Neural cell (in vitro differentiated cells): ENCODE measurements around the gene DDX25. TPM values are rescaled to one million over a fixed set of nuclear protein-coding genes. Genes with fewer than 3 reads are reported as not detected.

Experiments used
- H2AFZ ChIP-seq: fragments of 200-600, 300-800 bp; sonication (generic), shearing (Covaris generic); 2 replicates; pipeline ENCODE4 v1.6.0; 2014; ENCODE audit warnings: low read depth, mild to moderate bottlenecking, antibody characterized with exemption, low read length, moderate library complexity
- H3F3A ChIP-seq: fragments of 200-600 bp; shearing (Covaris generic); 2 replicates; pipeline ENCODE4 v1.6.1; 2016; ENCODE audit warnings: mild to moderate bottlenecking, moderate library complexity, mixed read lengths, antibody characterized with exemption, low read length; ENCODE audit not compliant: insufficient read depth, poor library complexity, severe bottlenecking
- H3K27ac ChIP-seq: fragments of 200-600, 300-800 bp; sonication (generic), shearing (Covaris generic); 2 replicates; pipeline ENCODE4 v1.5.1; 2014; ENCODE audit warnings: mild to moderate bottlenecking, low read length, moderate library complexity
- H3K27me3 ChIP-seq: fragments of 300-800, 200-600 bp; sonication (generic), shearing (Covaris generic); 2 replicates; pipeline ENCODE4 v1.6.0; 2014; ENCODE audit warnings: mild to moderate bottlenecking, low read depth, low read length, moderate library complexity; ENCODE audit not compliant: insufficient read depth
- H3K36me3 ChIP-seq: fragments of 300-800, 200-600 bp; sonication (generic), shearing (Covaris generic); 2 replicates; pipeline ENCODE4 v1.5.1; 2014; ENCODE audit warnings: mild to moderate bottlenecking, antibody characterized with exemption, low read length, moderate library complexity; ENCODE audit not compliant: insufficient read depth
- H3K4me2 ChIP-seq: fragments of 300-800, 200-600 bp; sonication (generic), shearing (Covaris generic); 2 replicates; pipeline ENCODE4 v1.6.0; 2014; ENCODE audit warnings: mild to moderate bottlenecking, low read length
- H3K4me3 ChIP-seq: fragments of 300-800, 200-600 bp; sonication (generic), shearing (Covaris generic); 2 replicates; pipeline ENCODE4 v1.5.1; 2014; ENCODE audit warnings: mild to moderate bottlenecking, low read length, moderate library complexity
- H3K79me2 ChIP-seq: fragments of 200-600 bp; shearing (Covaris generic); replicated peaks from 2 replicates; pipeline ENCODE4 v1.6.0; 2014; ENCODE audit warnings: mild to moderate bottlenecking, low read length, moderate library complexity; ENCODE audit not compliant: insufficient read depth
- H3K9ac ChIP-seq: fragments of 300-800, 200-600 bp; sonication (generic), shearing (Covaris generic); 2 replicates; pipeline ENCODE4 v1.6.1; 2016; ENCODE audit warnings: mild to moderate bottlenecking, low read length, mixed read lengths
- H3K9me2 ChIP-seq: fragments of 200-600 bp; shearing (Covaris generic); 2 replicates; pipeline ENCODE4 v1.6.1; 2016; ENCODE audit warnings: mild to moderate bottlenecking, low read length, mixed read lengths; ENCODE audit not compliant: insufficient read depth
- H3K9me3 ChIP-seq: fragments of 200-600, 300-800 bp; sonication (generic), shearing (Covaris generic); 2 replicates; pipeline ENCODE4 v1.6.1; 2016; ENCODE audit warnings: mild to moderate bottlenecking, mixed run types, low read length, moderate library complexity, mixed read lengths
- H4K20me1 ChIP-seq: fragments of 200-600 bp; shearing (Covaris generic); 2 replicates; pipeline ENCODE4 v1.6.1; 2016; ENCODE audit warnings: mild to moderate bottlenecking, mixed run types; ENCODE audit not compliant: insufficient read depth
- CTCF ChIP-seq: fragments of 450-650 bp; IDR thresholded peaks from 2 replicates; pipeline ENCODE4 v1.5.1; 2014; ENCODE audit warnings: antibody characterized with exemption, mild to moderate bottlenecking, moderate library complexity; ENCODE audit not compliant: poor library complexity, severe bottlenecking
- EP300 ChIP-seq: fragments of 450-650 bp; conservative IDR thresholded peaks from 2 replicates; pipeline ENCODE4 v1.6.1; 2014; ENCODE audit warnings: antibody characterized with exemption, mild to moderate bottlenecking, moderate library complexity; ENCODE audit not compliant: poor library complexity, severe bottlenecking
- EZH2 ChIP-seq: fragments of 200-600, 300-800 bp; shearing (Covaris generic), sonication (generic); IDR thresholded peaks from 2 replicates; pipeline ENCODE4 v1.6.1; 2014; ENCODE audit warnings: antibody characterized with exemption, low read length, borderline replicate concordance, mild to moderate bottlenecking; ENCODE audit not compliant: insufficient read depth, poor library complexity, severe bottlenecking
- MXI1 ChIP-seq: fragments of 450-650 bp; conservative IDR thresholded peaks from 2 replicates; pipeline ENCODE4 v1.6.1; 2014; ENCODE audit warnings: antibody characterized with exemption, mild to moderate bottlenecking; ENCODE audit not compliant: poor library complexity, severe bottlenecking
- POLR2AphosphoS5 ChIP-seq: IDR thresholded peaks from 2 replicates; pipeline ENCODE4 v1.6.1; 2012
- RAD21 ChIP-seq: fragments of 450-650 bp; conservative IDR thresholded peaks from 2 replicates; pipeline ENCODE4 v1.6.1; 2014; ENCODE audit warnings: antibody characterized with exemption, mild to moderate bottlenecking, moderate library complexity
- REST ChIP-seq: IDR thresholded peaks from 2 replicates; pipeline ENCODE4 v1.6.1; 2012; ENCODE audit warnings: borderline replicate concordance
- SMC3 ChIP-seq: fragments of 450-650 bp; conservative IDR thresholded peaks from 2 replicates; pipeline ENCODE4 v1.6.1; 2014; ENCODE audit warnings: antibody characterized with exemption, mild to moderate bottlenecking, moderate library complexity; ENCODE audit not compliant: poor library complexity
- TAF1 ChIP-seq: IDR thresholded peaks from 2 replicates; pipeline ENCODE4 v1.6.1; 2012; ENCODE audit warnings: low read depth
- polyA plus RNA-seq: library from polyadenylated mRNA; depleted of rRNA; stranded (reverse); fragments of >200 nt; gene quantifications from 2 replicates; pipeline ENCODE4 v1.2.3, GENCODE V29; 2014

Gene DDX25
- polyA plus RNA-seq, 1 donor from 2014 or later, result 66.4 TPM

DNA sequence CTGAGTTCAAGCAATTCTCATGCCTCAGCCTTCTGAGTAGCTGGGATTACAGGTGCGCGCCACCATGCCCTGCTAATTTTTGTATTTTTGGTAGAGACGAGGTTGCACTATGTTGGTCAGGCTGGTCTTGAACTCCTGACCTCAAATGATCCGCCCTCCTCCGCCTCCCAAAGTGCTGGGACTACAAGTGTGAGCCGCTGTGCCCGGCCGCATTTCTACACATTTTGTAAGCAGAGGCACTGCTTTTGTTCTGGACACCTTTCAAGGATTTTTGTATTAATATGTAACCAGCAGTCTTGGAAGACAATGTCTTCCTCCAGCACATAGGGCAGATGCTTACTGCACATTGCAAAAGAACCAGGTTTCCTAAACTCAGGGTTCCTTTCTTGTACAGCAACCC is 30.2 kb downstream of the DDX25 start:
- H3K9me3 ChIP-seq, result no peaks in the 10 kb centered on the region
- H3K9ac ChIP-seq, result no peak overlapping the region
- no peak for TF ChIP-seq RAD21
- no peak for TF ChIP-seq TAF1
- TF ChIP-seq EZH2, result no peak
- no peak for TF ChIP-seq EP300
- no peak for TF ChIP-seq POLR2AphosphoS5
- H4K20me1 ChIP-seq, result no peaks in the 10 kb centered on the region
- no peak overlapping the region for H3K4me2 ChIP-seq
- H3K27me3 ChIP-seq, result no peaks in the 10 kb centered on the region
- H3K36me3 ChIP-seq, result no peaks in the 10 kb centered on the region
- H3F3A ChIP-seq, result no peaks in the 10 kb centered on the region
- no peaks in the 10 kb centered on the region for H3K79me2 ChIP-seq
- no peak overlapping the region for H2AFZ ChIP-seq
- no peak overlapping the region for H3K27ac ChIP-seq
- no peak overlapping the region for H3K4me3 ChIP-seq
- no peaks in the 10 kb centered on the region for H3K9me2 ChIP-seq

DNA sequence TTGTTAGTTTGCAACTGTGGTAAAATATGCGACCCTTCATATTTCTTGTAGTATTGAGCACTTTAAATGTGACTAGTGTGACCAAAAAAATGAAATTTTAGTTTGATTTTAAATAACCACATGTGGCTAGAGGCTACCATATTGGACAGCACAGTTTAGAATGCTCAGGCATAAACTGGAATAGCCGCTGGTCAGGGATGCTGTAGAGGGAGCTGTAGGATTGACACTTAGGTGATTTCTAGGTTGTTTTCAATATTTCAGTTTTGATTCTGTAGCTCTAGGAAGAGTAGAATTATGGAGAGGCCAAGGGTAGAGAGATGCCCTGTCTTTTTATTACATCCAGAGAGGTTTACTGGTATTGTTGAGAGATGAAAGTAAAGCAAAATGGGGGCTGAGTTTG is 30.7 kb downstream of the DDX25 start:
- Histone ChIP-seq H3K79me2 (no peaks in the 10 kb centered on the region), H3K4me2 (no peak overlapping the region), H3K36me3 (no peaks in the 10 kb centered on the region), H3K9me2 (no peaks in the 10 kb centered on the region), H3K4me3 (no peak overlapping the region), H4K20me1 (no peaks in the 10 kb centered on the region), H3K9me3 (no peaks in the 10 kb centered on the region), H3K9ac (no peak overlapping the region), H3K27me3 (no peaks in the 10 kb centered on the region), H3F3A (no peaks in the 10 kb centered on the region), H3K27ac (no peak overlapping the region), H2AFZ (no peak overlapping the region)
- TF ChIP-seq MXI1 (no peak), EZH2 (no peak), CTCF (no peak), SMC3 (no peak), RAD21 (no peak), REST (no peak), POLR2AphosphoS5 (no peak), EP300 (no peak), TAF1 (no peak)
